GM12878 (cell line): Measurements from ENCODE around the gene TMEM132D. TPM values are rescaled to one million over a fixed set of nuclear protein-coding genes. Genes with fewer than 3 reads are reported as not detected.

Source experiments
- ATAC-seq: fragments of 200-7000 bp; cut with Tn5 transposase; 3 replicates; pipeline ENCODE4 v1.9.1; 2020; ENCODE audit warnings: mild to moderate bottlenecking, moderate library complexity
- BruUV-seq: library from RNA; stranded (reverse); fragments of 400-500 nt; replicated peaks from 2 replicates; lab custom pipeline; 2021; lab: Mats Ljungman, UMichigan
- CTCF ChIA-PET: fragments of 300-600 bp; sonication (Branson Sonifier 250); formaldehyde crosslinking; extraction: SDS; loops from one replicate; lab custom pipeline; 2021; ENCODE audit warnings: inconsistent platforms; lab: Yijun Ruan, JAX
- POLR2A ChIA-PET: fragments of 350-600 bp; formaldehyde crosslinking; extraction: SDS; loops from one replicate; lab custom pipeline; 2021; ENCODE audit warnings: inconsistent platforms; lab: Charles Lee
- RAD21 ChIA-PET: fragments of 300-600 bp; sonication (Branson Sonifier 250); formaldehyde crosslinking; loops from one replicate; lab custom pipeline; 2023; ENCODE audit warnings: antibody characterized with exemption; ENCODE audit not compliant: unreplicated experiment; lab: Charles Lee
- SMC1A ChIA-PET: fragments of 300-600 bp; sonication (Branson Sonifier 250); formaldehyde crosslinking; loops from one replicate; lab custom pipeline; 2023; ENCODE audit not compliant: unreplicated experiment, uncharacterized antibody; lab: Charles Lee
- DNase-seq: peaks from one replicate; pipeline ENCODE4 v3.0.0-alpha.2; 2011; ENCODE audit warnings: low read depth, low spot score
- FAIRE-seq: peaks from 3 replicates; lab custom pipeline; 2011; peaks lifted over from hg19 to GRCh38; lab: Jason Lieb, UNC
- H2AFZ ChIP-seq: 2 replicates; pipeline ENCODE4 v1.6.0; 2011; ENCODE audit warnings: low read depth, low read length, control low read depth; ENCODE audit not compliant: control insufficient read depth
- H3K27ac ChIP-seq: 2 replicates; pipeline ENCODE4 v1.5.1; 2011; ENCODE audit warnings: control low read depth; ENCODE audit not compliant: control insufficient read depth, insufficient read depth
- H3K27me3 ChIP-seq, 2 experiments: replicated peaks in 1 of 2; 2 replicates each; pipeline versions ENCODE4 v1.6.0 to v1.6.1; 2011; ENCODE audit warnings: low read length in 1 of 2; ENCODE audit not compliant: control insufficient read depth in 2 of 2, insufficient read depth in 2 of 2
- H3K36me3 ChIP-seq, 2 experiments: 2 replicates each; pipeline ENCODE4 v1.5.1; 2011; ENCODE audit warnings: low read length in 1 of 2; ENCODE audit not compliant: control insufficient read depth in 2 of 2, insufficient read depth in 2 of 2
- H3K4me1 ChIP-seq: 2 replicates; pipeline ENCODE4 v1.6.1; 2011; ENCODE audit warnings: mild to moderate bottlenecking, low read length, moderate library complexity, mixed read lengths; ENCODE audit not compliant: control insufficient read depth, insufficient read depth
- H3K4me2 ChIP-seq: 2 replicates; pipeline ENCODE4 v1.6.0; 2011; ENCODE audit warnings: control low read depth; ENCODE audit not compliant: control insufficient read depth, insufficient read depth
- H3K4me3 ChIP-seq: fragments of 200-600 bp; sonication (generic); 2 replicates; pipeline ENCODE4 v1.5.1; 2016
- H3K79me2 ChIP-seq: 2 replicates; pipeline ENCODE4 v1.6.0; 2011; ENCODE audit warnings: low read length; ENCODE audit not compliant: control insufficient read depth, insufficient read depth
- H3K9ac ChIP-seq: 2 replicates; pipeline ENCODE4 v1.8.0; 2011; ENCODE audit warnings: low read length, control low read depth, mixed read lengths; ENCODE audit not compliant: control insufficient read depth, insufficient read depth
- H3K9me3 ChIP-seq: replicated peaks from 3 replicates; pipeline ENCODE4 v1.5.1; 2011; ENCODE audit warnings: mild to moderate bottlenecking, low read length; ENCODE audit not compliant: control insufficient read depth, insufficient read depth
- H4K20me1 ChIP-seq: 2 replicates; pipeline ENCODE4 v1.6.0; 2011; ENCODE audit not compliant: control insufficient read depth, insufficient read depth
- CEBPB ChIP-seq, 2 experiments: fragments of 150-350 bp in 1 of 2; IDR thresholded peaks; 2 replicates each; pipeline ENCODE4 v1.6.1; 2012 to 2014; ENCODE audit warnings: low read depth in 2 of 2, low read length in 2 of 2, borderline replicate concordance in 1 of 2, inconsistent platforms in 1 of 2
- CREM ChIP-seq: IDR thresholded peaks from 2 replicates; pipeline ENCODE4 v1.6.1; 2014; ENCODE audit warnings: antibody characterized with exemption, low read depth
- E2F4 ChIP-seq: IDR thresholded peaks from 2 replicates; pipeline ENCODE4 v1.6.1; 2012; ENCODE audit warnings: low read depth, low read length, improper control_type of control experiment
- FOXM1 ChIP-seq: IDR thresholded peaks from 2 replicates; pipeline ENCODE4 v1.6.1; 2012; ENCODE audit warnings: low read depth, mild to moderate bottlenecking, inconsistent platforms, low read length, moderate library complexity
- JUND ChIP-seq: IDR thresholded peaks from 2 replicates; pipeline ENCODE4 v1.6.1; 2012; ENCODE audit warnings: low read depth, mild to moderate bottlenecking, low read length, improper control_type of control experiment, moderate library complexity
- MEF2A ChIP-seq: IDR thresholded peaks from 2 replicates; pipeline ENCODE4 v1.6.1; 2011; ENCODE audit warnings: low read depth, mild to moderate bottlenecking, low read length, moderate library complexity; ENCODE audit not compliant: insufficient read depth
- POLR2A ChIP-seq: IDR thresholded peaks from 2 replicates; pipeline ENCODE4 v1.6.1; 2011; ENCODE audit warnings: low read depth, mild to moderate bottlenecking, low read length
- RUNX3 ChIP-seq: IDR thresholded peaks from 2 replicates; pipeline ENCODE4 v1.6.1; 2012; ENCODE audit warnings: low read length, inconsistent platforms
- TCF12 ChIP-seq: IDR thresholded peaks from 2 replicates; pipeline ENCODE4 v1.6.1; 2011; ENCODE audit warnings: low read depth, mild to moderate bottlenecking, low read length
- USF2 ChIP-seq: IDR thresholded peaks from 2 replicates; pipeline ENCODE4 v1.6.1; 2011; ENCODE audit warnings: low read depth, low read length, improper control_type of control experiment, borderline replicate concordance
- ZNF622 ChIP-seq: fragments of 450-650 bp; IDR thresholded peaks from 2 replicates; pipeline ENCODE4 v1.6.1; 2017; ENCODE audit warnings: mild to moderate bottlenecking, inconsistent platforms
- WGBS: methylation state at CpG from one replicate; pipeline ENCODE4 v1.1.6; 2016; ENCODE audit warnings: low lambda C conversion rate; ENCODE audit not compliant: insufficient replicate concordance, insufficient coverage; ENCODE audit errors: missing lambda C conversion rate; 5-methylcytosine and 5-hydroxymethylcytosine counted together
- in situ Hi-C: fragments of 300-500 bp; cut with MboI; formaldehyde crosslinking; loops from 9 replicates; pipeline ENCODE4 v1.14.3; 2018; ENCODE audit warnings: mixed read lengths
- intact Hi-C: fragments of 100-400 bp; cut with micrococcal nuclease; formaldehyde crosslinking; loops from one replicate; pipeline ENCODE4 v1.14.2; 2022; ENCODE audit not compliant: unreplicated experiment
- polyA plus RNA-seq, 11 experiments: library from polyadenylated mRNA; depleted of rRNA in 4 of 11; unstranded in 6 of 11; stranded (reverse) in 5 of 11; fragments of >200 nt; fragmentation: Nextera tagmentation in 4 of 11; fragmentation: Illumina TruSeq in 1 of 11; extraction: Ambion mirVana in 4 of 11; extraction: Trizol in 1 of 11; gene quantifications; 1 replicate in 1 of 11; 2 replicates in 10 of 11; pipeline versions ENCODE4 v1.2.1 to v1.2.3, GENCODE V29; 2011 to 2016; ENCODE audit warnings: inconsistent platforms in 2 of 11, missing spikeins in 2 of 11, low read depth in 1 of 11
- total RNA-seq, 4 experiments: library from RNA; depleted of rRNA in 3 of 4; stranded (reverse); fragments of >200 nt in 3 of 4; fragmentation: Illumina TruSeq in 1 of 4; extraction: Trizol in 1 of 4; gene quantifications; 2 replicates each; pipeline versions ENCODE4 v1.2.1 to v1.2.3, GENCODE V29; 2013 to 2021
- TF ChIP-seq, protein P1 (sequence below): IDR thresholded peaks from 2 replicates; pipeline ENCODE4 v1.6.1; 2012; ENCODE audit warnings: low read depth, low read length, improper control_type of control experiment
- TF ChIP-seq, protein P2 (sequence below): fragments of 450-650 bp; formaldehyde crosslinking; IDR thresholded peaks from 2 replicates; pipeline ENCODE4 v1.5.0; 2022; ENCODE audit warnings: mild to moderate bottlenecking, missing genetic modification characterization
- TF ChIP-seq, protein P3 (sequence below): fragments of 450-650 bp; IDR thresholded peaks from 2 replicates; pipeline ENCODE4 v1.6.1; 2014; ENCODE audit warnings: mild to moderate bottlenecking

Gene TMEM132D
- total and polyA plus RNA-seq, 10 of the 15 experiments (the other 5 are each of a cell fraction or from before 2014, with no cell fraction given), result under 0.01 to 0.12 (median 0.02) TPM; not detected in 3

DNA sequence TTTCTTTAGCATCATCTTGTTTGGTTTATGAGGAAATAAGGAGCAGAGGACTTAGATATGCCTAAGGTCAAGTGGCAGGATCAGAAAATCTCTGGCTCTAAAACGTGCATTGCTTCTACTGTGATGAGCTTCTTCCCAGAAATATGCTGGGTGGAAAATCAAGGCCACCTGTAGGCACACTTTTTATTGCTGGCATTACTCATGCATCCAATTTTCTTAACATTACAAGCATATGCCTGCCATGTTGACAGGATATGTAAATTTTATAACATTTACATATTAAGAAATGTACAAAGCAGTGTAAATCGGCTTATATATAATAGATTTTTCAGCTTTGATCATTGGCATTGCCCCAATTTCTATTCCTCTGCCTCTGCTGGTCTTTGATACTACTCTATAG lies 409.6 kb downstream of the TMEM132D start:
- no peaks in the 10 kb centered on the region for H3K79me2 ChIP-seq
- CTCF ChIA-PET, result no interaction called here
- intact Hi-C loops, result no loop called here
- H3K9ac ChIP-seq, result no peak overlapping the region
- no peaks in the 10 kb centered on the region for H3K4me1 ChIP-seq
- TF ChIP-seq CREM (no peak), MEF2A (no peak), POLR2A (no peak), E2F4 (no peak), JUND (no peak), TCF12 (no peak), FOXM1 (no peak), USF2 (no peak), ZNF622 (no peak), CEBPB (IDR thresholded peaks at IDR 0.05; ENCODE audit: borderline replicate concordance in 1 of 2, low read depth in 2 of 2, low read length in 2 of 2) (no peak), RUNX3 (no peak)
- TF ChIP-seq, protein P1, sequence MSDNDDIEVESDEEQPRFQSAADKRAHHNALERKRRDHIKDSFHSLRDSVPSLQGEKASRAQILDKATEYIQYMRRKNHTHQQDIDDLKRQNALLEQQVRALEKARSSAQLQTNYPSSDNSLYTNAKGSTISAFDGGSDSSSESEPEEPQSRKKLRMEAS, result no peak
- TF ChIP-seq, protein P2, sequence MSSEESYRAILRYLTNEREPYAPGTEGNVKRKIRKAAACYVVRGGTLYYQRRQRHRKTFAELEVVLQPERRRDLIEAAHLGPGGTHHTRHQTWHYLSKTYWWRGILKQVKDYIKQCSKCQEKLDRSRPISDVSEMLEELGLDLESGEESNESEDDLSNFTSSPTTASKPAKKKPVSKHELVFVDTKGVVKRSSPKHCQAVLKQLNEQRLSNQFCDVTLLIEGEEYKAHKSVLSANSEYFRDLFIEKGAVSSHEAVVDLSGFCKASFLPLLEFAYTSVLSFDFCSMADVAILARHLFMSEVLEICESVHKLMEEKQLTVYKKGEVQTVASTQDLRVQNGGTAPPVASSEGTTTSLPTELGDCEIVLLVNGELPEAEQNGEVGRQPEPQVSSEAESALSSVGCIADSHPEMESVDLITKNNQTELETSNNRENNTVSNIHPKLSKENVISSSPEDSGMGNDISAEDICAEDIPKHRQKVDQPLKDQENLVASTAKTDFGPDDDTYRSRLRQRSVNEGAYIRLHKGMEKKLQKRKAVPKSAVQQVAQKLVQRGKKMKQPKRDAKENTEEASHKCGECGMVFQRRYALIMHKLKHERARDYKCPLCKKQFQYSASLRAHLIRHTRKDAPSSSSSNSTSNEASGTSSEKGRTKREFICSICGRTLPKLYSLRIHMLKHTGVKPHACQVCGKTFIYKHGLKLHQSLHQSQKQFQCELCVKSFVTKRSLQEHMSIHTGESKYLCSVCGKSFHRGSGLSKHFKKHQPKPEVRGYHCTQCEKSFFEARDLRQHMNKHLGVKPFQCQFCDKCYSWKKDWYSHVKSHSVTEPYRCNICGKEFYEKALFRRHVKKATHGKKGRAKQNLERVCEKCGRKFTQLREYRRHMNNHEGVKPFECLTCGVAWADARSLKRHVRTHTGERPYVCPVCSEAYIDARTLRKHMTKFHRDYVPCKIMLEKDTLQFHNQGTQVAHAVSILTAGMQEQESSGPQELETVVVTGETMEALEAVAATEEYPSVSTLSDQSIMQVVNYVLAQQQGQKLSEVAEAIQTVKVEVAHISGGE (CRISPR knock-in tag), result no peak
- TF ChIP-seq, protein P3, sequence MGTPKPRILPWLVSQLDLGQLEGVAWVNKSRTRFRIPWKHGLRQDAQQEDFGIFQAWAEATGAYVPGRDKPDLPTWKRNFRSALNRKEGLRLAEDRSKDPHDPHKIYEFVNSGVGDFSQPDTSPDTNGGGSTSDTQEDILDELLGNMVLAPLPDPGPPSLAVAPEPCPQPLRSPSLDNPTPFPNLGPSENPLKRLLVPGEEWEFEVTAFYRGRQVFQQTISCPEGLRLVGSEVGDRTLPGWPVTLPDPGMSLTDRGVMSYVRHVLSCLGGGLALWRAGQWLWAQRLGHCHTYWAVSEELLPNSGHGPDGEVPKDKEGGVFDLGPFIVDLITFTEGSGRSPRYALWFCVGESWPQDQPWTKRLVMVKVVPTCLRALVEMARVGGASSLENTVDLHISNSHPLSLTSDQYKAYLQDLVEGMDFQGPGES, result no peak
- H3K4me2 ChIP-seq, result no peak overlapping the region
- FAIRE-seq (no peak), ATAC-seq (no peak), DNase-seq (no peak)
- no peaks in the 10 kb centered on the region for H3K27me3 ChIP-seq
- in situ Hi-C loops, result no loop called here
- no peak overlapping the region for H3K27ac ChIP-seq
- POLR2A ChIA-PET, result no interaction called here
- RAD21 ChIA-PET, result no interaction called here
- H4K20me1 ChIP-seq, result no peaks in the 10 kb centered on the region
- no peaks in the 10 kb centered on the region for H3K36me3 ChIP-seq
- H3K4me3 ChIP-seq, result no peak overlapping the region
- 0% methylated on average over 2 of the region's 2 CpGs for WGBS
- H2AFZ ChIP-seq, result no peak overlapping the region
- BruUV-seq, result no TSS peak
- no peaks in the 10 kb centered on the region; the same call in 2 of the 3 replicates for H3K9me3 ChIP-seq
- SMC1A ChIA-PET, result no interaction called here
